ENCODE results near the gene IL5. TPM values are rescaled to one million over a fixed set of nuclear protein-coding genes. Genes with fewer than 3 reads are reported as not detected.

Gene IL5
- total and polyA plus RNA-seq, 2 of the 13 experiments (the other 11 are each of a cell fraction or from before 2014, with no cell fraction given), result not detected

GRCh38 chr5:132496631-132497487 is 46.5 kb downstream of the IL5 start (continued):
- TF ChIP-seq TFAP4 (IDR thresholded peaks at IDR 0.05; ENCODE audit: borderline replicate concordance, low read depth) (peak; percentile 88), SRSF1 (optimal IDR thresholded peaks at IDR 0.05; ENCODE audit: low read depth, low read length) (no peak), HOXA5 (CRISPR knock-in tag; IDR thresholded peaks at IDR 0.05) (peak; percentile 66; the same call in 1 of the 2 replicates), ZFAT (CRISPR knock-in tag; conservative IDR thresholded peaks at IDR 0.05) (no peak), RNF2 (conservative IDR thresholded peaks at IDR 0.05; ENCODE audit: low read depth) (no peak), PRPF4 (IDR thresholded peaks at IDR 0.05; ENCODE audit: low read depth, low read length, poor library complexity, severe bottlenecking) (no peak), HDAC1 (CRISPR knock-in tag; IDR thresholded peaks at IDR 0.05) (peak; percentile 36; the same call in 1 of the 2 replicates), ARID2 (CRISPR knock-in tag; IDR thresholded peaks at IDR 0.05; ENCODE audit: borderline replicate concordance) (peak; percentile 83; the same call in 1 of the 2 replicates), CREB3 (CRISPR knock-in tag; IDR thresholded peaks at IDR 0.05) (no peak), HINFP (CRISPR knock-in tag; IDR thresholded peaks at IDR 0.05; ENCODE audit: low read depth) (no peak), HNRNPH1 (optimal IDR thresholded peaks at IDR 0.05; ENCODE audit: low read depth, low read length) (no peak), ZNF432 (CRISPR knock-in tag; IDR thresholded peaks at IDR 0.05; ENCODE audit: borderline replicate concordance) (no peak), PRMT3 (CRISPR knock-in tag; IDR thresholded peaks at IDR 0.05; ENCODE audit: borderline replicate concordance, low read depth) (no peak), ZNF10 (CRISPR knock-in tag; IDR thresholded peaks at IDR 0.05; ENCODE audit: borderline replicate concordance, low read depth) (no peak), KDM3A (CRISPR knock-in tag; IDR thresholded peaks at IDR 0.05; ENCODE audit: low read depth) (peak; percentile 78; the same call in 1 of the 2 replicates), MTERF4 (CRISPR knock-in tag; IDR thresholded peaks at IDR 0.05) (0 out of 2 replicates have a peak, but pooled peaks have one; percentile 35), SIN3A (IDR thresholded peaks at IDR 0.05; ENCODE audit: borderline replicate concordance, low read depth, low read length) (no peak), EEA1 (CRISPR knock-in tag; IDR thresholded peaks at IDR 0.05; ENCODE audit: borderline replicate concordance) (no peak), FIP1L1 (IDR thresholded peaks at IDR 0.05; ENCODE audit: borderline replicate concordance, insufficient read depth, low read depth, low read length) (no peak), HNRNPL (IDR thresholded peaks at IDR 0.05; ENCODE audit: low read depth, low read length) (0 out of 2 replicates have a peak, but pooled peaks have one; percentile 12), TOPORS (CRISPR knock-in tag; IDR thresholded peaks at IDR 0.05) (peak; percentile 71; the same call in 1 of the 2 replicates), IKZF5 (CRISPR knock-in tag; IDR thresholded peaks at IDR 0.05) (no peak; the same call in 1 of the 2 replicates), GATAD1 (CRISPR knock-in tag; IDR thresholded peaks at IDR 0.05) (peak; percentile 24; the same call in 1 of the 2 replicates), SMC3 (IDR thresholded peaks at IDR 0.05; ENCODE audit: low read length) (no peak)

Measured in HepG2 (cell line).